HepG2 (cell line): ENCODE results near the gene ZNF20. TPM values are rescaled to one million over a fixed set of nuclear protein-coding genes. Genes with fewer than 3 reads are reported as not detected.

ENCODE experiments used
- ATAC-seq: fragments of 200-7000 bp; cut with Tn5 transposase; 3 replicates; pipeline ENCODE4 v1.9.1; 2020; ENCODE audit warnings: mild to moderate bottlenecking, moderate library complexity
- BruUV-seq: library from RNA; stranded (reverse); fragments of 400-500 nt; replicated peaks from 2 replicates; lab custom pipeline; 2021; lab: Mats Ljungman, UMichigan
- CTCF ChIA-PET: fragments of 300-600 bp; formaldehyde crosslinking; extraction: SDS; loops from one replicate; lab custom pipeline; 2021; ENCODE audit warnings: low total read pairs, inconsistent platforms, low intra/inter-chr PET ratio; lab: Yijun Ruan, JAX
- POLR2A ChIA-PET: fragments of 350-600 bp; sonication (Branson Sonifier 250); formaldehyde crosslinking; loops from one replicate; lab custom pipeline; 2020; ENCODE audit warnings: antibody characterized with exemption, inconsistent platforms; lab: Yijun Ruan, JAX
- DNase-seq: peaks from one replicate; pipeline ENCODE4 v3.0.0-alpha.2; 2015; ENCODE audit warnings: low spot score
- FAIRE-seq: peaks from 3 replicates; lab custom pipeline; 2011; peaks lifted over from hg19 to GRCh38; lab: Jason Lieb, UNC
- H2AFZ ChIP-seq: one replicate; pipeline ENCODE4 v1.6.1; 2011; ENCODE audit warnings: low read length, inconsistent platforms
- H3K27ac ChIP-seq: fragments of 300-600 bp; 3 replicates; pipeline ENCODE4 v1.8.0; 2011; ENCODE audit warnings: mixed run types, mild to moderate bottlenecking, mixed read lengths, low read length, inconsistent platforms; ENCODE audit not compliant: insufficient read depth; ENCODE audit errors: extremely low read length
- H3K27me3 ChIP-seq, 2 experiments: fragments of 200-600 bp in 1 of 2; 2 replicates in 1 of 2; 3 replicates in 1 of 2; pipeline versions ENCODE4 v1.6.0 to v1.8.0; 2011; ENCODE audit warnings: low read length in 2 of 2, mild to moderate bottlenecking in 2 of 2, moderate library complexity in 2 of 2, inconsistent platforms in 1 of 2; ENCODE audit not compliant: insufficient read depth in 2 of 2, control insufficient read depth in 1 of 2
- H3K36me3 ChIP-seq, 2 experiments: fragments of 200-600 bp in 1 of 2; replicated peaks in 1 of 2; 2 replicates in 1 of 2; 3 replicates in 1 of 2; pipeline versions ENCODE4 v1.5.1 to v1.8.0; 2011; ENCODE audit warnings: low read length in 2 of 2, inconsistent platforms in 1 of 2; ENCODE audit not compliant: insufficient read depth in 2 of 2, control insufficient read depth in 1 of 2
- H3K4me1 ChIP-seq: 2 replicates; pipeline ENCODE4 v1.5.1; 2012; ENCODE audit warnings: low read length, inconsistent platforms; ENCODE audit not compliant: insufficient read depth
- H3K4me2 ChIP-seq: 2 replicates; pipeline ENCODE4 v1.6.0; 2011; ENCODE audit warnings: low read depth, low read length, inconsistent platforms
- H3K4me3 ChIP-seq, 3 experiments: fragments of 200-600 bp in 1 of 3; sonication (generic), shearing (Covaris generic) in 1 of 3; replicated peaks in 1 of 3; 2 replicates each; pipeline ENCODE4 v1.5.1; 2011 to 2016; ENCODE audit warnings: low read length in 3 of 3, inconsistent platforms in 2 of 3, low read depth in 2 of 3, mild to moderate bottlenecking in 2 of 3, control low read depth in 1 of 3, mixed read lengths in 1 of 3; ENCODE audit not compliant: insufficient read depth in 1 of 3
- H3K79me2 ChIP-seq: one replicate; pipeline ENCODE4 v1.6.1; 2011; ENCODE audit warnings: low read length, inconsistent platforms; ENCODE audit not compliant: insufficient read depth
- H3K9ac ChIP-seq: 2 replicates; pipeline ENCODE4 v1.6.0; 2011; ENCODE audit warnings: mild to moderate bottlenecking, low read depth, low read length, inconsistent platforms; ENCODE audit not compliant: insufficient read depth
- H3K9me3 ChIP-seq: 2 replicates; pipeline ENCODE4 v1.5.1; 2012; ENCODE audit warnings: mild to moderate bottlenecking, low read length
- H4K20me1 ChIP-seq: 2 replicates; pipeline ENCODE4 v1.6.0; 2011; ENCODE audit warnings: inconsistent platforms, mild to moderate bottlenecking, low read length, moderate library complexity; ENCODE audit not compliant: insufficient read depth
- ARHGAP35 ChIP-seq: sonication (generic); formaldehyde crosslinking; IDR thresholded peaks from 2 replicates; pipeline ENCODE4 v1.9.0; 2022; ENCODE audit warnings: mild to moderate bottlenecking, inconsistent platforms, moderate library complexity, missing genetic modification reagents, borderline replicate concordance
- BHLHE40 ChIP-seq: IDR thresholded peaks from 2 replicates; pipeline ENCODE4 v1.6.1; 2011; ENCODE audit warnings: low read length, improper control_type of control experiment
- CAMTA2 ChIP-seq: sonication (generic); formaldehyde crosslinking; IDR thresholded peaks from 2 replicates; pipeline ENCODE4 v1.4.0; 2020; ENCODE audit warnings: mild to moderate bottlenecking, missing genetic modification reagents, borderline replicate concordance
- CEBPZ ChIP-seq: IDR thresholded peaks from 2 replicates; pipeline ENCODE4 v1.6.1; 2012; ENCODE audit warnings: low read length, improper control_type of control experiment
- CREBL2 ChIP-seq: sonication (generic); formaldehyde crosslinking; IDR thresholded peaks from 2 replicates; pipeline ENCODE4 v1.8.1; 2023; ENCODE audit warnings: missing genetic modification reagents, mild to moderate bottlenecking, borderline replicate concordance
- ETV5 ChIP-seq: IDR thresholded peaks from 2 replicates; pipeline ENCODE4 v1.6.1; 2018; ENCODE audit warnings: missing biosample characterization, missing genetic modification reagents, inconsistent platforms, borderline replicate concordance
- FOSL2 ChIP-seq: sonication (generic); formaldehyde crosslinking; IDR thresholded peaks from 2 replicates; pipeline ENCODE4 v1.4.0; 2020; ENCODE audit warnings: missing genetic modification reagents
- HMG20B ChIP-seq: conservative IDR thresholded peaks from 2 replicates; pipeline ENCODE4 v1.6.1; 2016; ENCODE audit warnings: missing genetic modification reagents, missing compliant biosample characterization
- IRF9 ChIP-seq: sonication (generic); formaldehyde crosslinking; IDR thresholded peaks from 2 replicates; pipeline ENCODE4 v1.8.0; 2022; ENCODE audit warnings: missing genetic modification reagents, mild to moderate bottlenecking, borderline replicate concordance
- PAF1 ChIP-seq: IDR thresholded peaks from 2 replicates; pipeline ENCODE4 v1.6.1; 2016; ENCODE audit warnings: missing genetic modification reagents, missing compliant biosample characterization
- PREB ChIP-seq: sonication (generic); formaldehyde crosslinking; IDR thresholded peaks from 2 replicates; pipeline ENCODE4 v1.4.0; 2020; ENCODE audit warnings: missing genetic modification reagents
- REPIN1 ChIP-seq: sonication (generic); formaldehyde crosslinking; IDR thresholded peaks from 2 replicates; pipeline ENCODE4 v1.8.0; 2022; ENCODE audit warnings: missing genetic modification reagents, low read depth, mild to moderate bottlenecking, borderline replicate concordance
- ZFP1 ChIP-seq: IDR thresholded peaks from 2 replicates; pipeline ENCODE4 v1.6.1; 2016
- ZNF17 ChIP-seq: sonication (generic); formaldehyde crosslinking; IDR thresholded peaks from 2 replicates; pipeline ENCODE4 v1.5.0; 2020; ENCODE audit warnings: mild to moderate bottlenecking, missing genetic modification reagents
- ZNF274 ChIP-seq: sonication (generic); formaldehyde crosslinking; IDR thresholded peaks from 2 replicates; pipeline ENCODE4 v1.5.1; 2020; ENCODE audit warnings: mild to moderate bottlenecking, missing genetic modification reagents
- ZNF607 ChIP-seq: sonication (generic); formaldehyde crosslinking; IDR thresholded peaks from 2 replicates; pipeline ENCODE4 v1.5.1; 2020; ENCODE audit warnings: missing genetic modification reagents, mild to moderate bottlenecking, borderline replicate concordance
- WGBS: methylation state at CpG from one replicate; pipeline ENCODE4 v1.1.6; 2017; ENCODE audit warnings: low lambda C conversion rate; 5-methylcytosine and 5-hydroxymethylcytosine counted together
- in situ Hi-C: cut with HindIII; loops from 2 replicates; pipeline ENCODE4 v1.10.0; 2017; ENCODE audit warnings: low pct_unique_long_range_greater_than_20kb; ENCODE audit not compliant: extremely low pct_ligation_motif_present
- intact Hi-C: fragments of 100-400 bp; cut with micrococcal nuclease; formaldehyde crosslinking; loops from one replicate; pipeline ENCODE4 v1.10.0; 2022; ENCODE audit not compliant: unreplicated experiment
- polyA plus RNA-seq, 8 experiments: library from polyadenylated mRNA; depleted of rRNA in 3 of 8; stranded (reverse) in 7 of 8; unstranded in 1 of 8; fragments of >200 nt; fragmentation: Illumina TruSeq in 4 of 8; extraction: Trizol in 4 of 8; gene quantifications; 2 replicates each; pipeline versions ENCODE4 v1.2.1 to v1.2.3, GENCODE V29; 2011 to 2016; ENCODE audit warnings: low read depth in 4 of 8, missing spikeins in 1 of 8, mixed read lengths in 1 of 8; ENCODE audit not compliant: insufficient read depth in 1 of 8
- total RNA-seq, 5 experiments: library from RNA; depleted of rRNA; stranded (reverse); fragments of >200 nt; fragmentation: Illumina TruSeq; extraction: Trizol; gene quantifications; 2 replicates each; pipeline ENCODE4 v1.2.3, GENCODE V29; 2016; ENCODE audit warnings: low read depth in 1 of 5

The ZNF20 gene
- total and polyA plus RNA-seq, 2 of the 13 experiments (the other 11 are each of a cell fraction or from before 2014, with no cell fraction given), result 1.6 to 8.0 TPM

GRCh38 chr19:12140545-12141404 lies 625 bp upstream of the ZNF20 start:
- ATAC-seq (peak; percentile 82), FAIRE-seq (peak; percentile 77), DNase-seq (peak; percentile 77)
- H3K4me1 ChIP-seq, result peaks cover 23% of the 10 kb centered on the region
- H3K9me3 ChIP-seq, result no peaks in the 10 kb centered on the region
- peak overlapping the region; percentile 98 for H3K4me2 ChIP-seq
- POLR2A ChIA-PET, result interaction anchor here (0.8 to 2.7 kb wide), 16 partner anchors 14 to 470 kb away, joined by 3 to 24 read pairs (median 6); partner anchors contain the start of genes ZNF136, ZNF490, ZNF563 and ZNF625
- H4K20me1 ChIP-seq, result no peaks in the 10 kb centered on the region
- H3K4me3 ChIP-seq, result peak overlapping the region; percentile 85 to 96 (median 93)
- no peak overlapping the region for H2AFZ ChIP-seq
- H3K27me3 ChIP-seq, result no peaks in the 10 kb centered on the region; a peak in 1 of 5 replicates
- intact Hi-C loops, result loop anchor here (1.0 to 5.0 kb wide), 5 partner anchors 49 to 343 kb away; partner anchors contain the start of genes ZNF491 and ZNF763
- peak overlapping the region; percentile 86 for H3K27ac ChIP-seq
- H3K36me3 ChIP-seq, result peaks cover 9 to 12% of the 10 kb centered on the region in 2 experiments; a peak in 4 of 5 replicates
- CTCF ChIA-PET, result interaction anchor here (0.7 to 3.0 kb wide), 9 partner anchors 14 to 262 kb away, joined by 3 to 58 read pairs (median 6); partner anchors contain the start of genes ZNF700 and ZNF763
- 13% methylated on average over 17 of the region's 17 CpGs for WGBS
- BruUV-seq, result no TSS peak
- in situ Hi-C loops, result loop anchor here (5.0 kb wide), 3 partner anchors 48 to 258 kb away; no protein-coding TSS in a partner anchor
- peaks cover 17% of the 10 kb centered on the region for H3K79me2 ChIP-seq
- H3K9ac ChIP-seq, result peak overlapping the region; percentile 64
- TF ChIP-seq BHLHE40 (peak; percentile 43; the same call in 1 of the 2 replicates), CREBL2 (no peak), FOSL2 (CRISPR knock-in tag) (peak; percentile 40; the same call in 1 of the 2 replicates), PREB (no peak), CAMTA2 (CRISPR knock-in tag) (no peak), REPIN1 (CRISPR knock-in tag) (peak; percentile 79; the same call in 1 of the 2 replicates), ARHGAP35 (CRISPR knock-in tag) (no peak), ZFP1 (0 out of 2 replicates have a peak, but pooled peaks have one; percentile 29), ZNF274 (CRISPR knock-in tag) (no peak), IRF9 (CRISPR knock-in tag) (peak; percentile 30; the same call in 1 of the 2 replicates), PAF1 (CRISPR knock-in tag) (no peak), ZNF607 (no peak), ETV5 (CRISPR knock-in tag) (peak; percentile 42; the same call in 1 of the 2 replicates), HMG20B (CRISPR knock-in tag) (no peak), ZNF17 (CRISPR knock-in tag) (no peak), CEBPZ (no peak)
